GM18858 (cell line): ENCODE measurements around the gene BEAN1.
"Not testable (repeated sequence)": the region's sequence is repeated elsewhere in the genome, so short reads cannot be mapped to it uniquely, and the experiment has no call there.

Experiments used
- ATAC-seq: cut with Tn5 transposase; IDR thresholded peaks from one replicate; pipeline ENCODE4 v1.9.1; 2021; ENCODE audit not compliant: unreplicated experiment

The BEAN1 gene

DNA sequence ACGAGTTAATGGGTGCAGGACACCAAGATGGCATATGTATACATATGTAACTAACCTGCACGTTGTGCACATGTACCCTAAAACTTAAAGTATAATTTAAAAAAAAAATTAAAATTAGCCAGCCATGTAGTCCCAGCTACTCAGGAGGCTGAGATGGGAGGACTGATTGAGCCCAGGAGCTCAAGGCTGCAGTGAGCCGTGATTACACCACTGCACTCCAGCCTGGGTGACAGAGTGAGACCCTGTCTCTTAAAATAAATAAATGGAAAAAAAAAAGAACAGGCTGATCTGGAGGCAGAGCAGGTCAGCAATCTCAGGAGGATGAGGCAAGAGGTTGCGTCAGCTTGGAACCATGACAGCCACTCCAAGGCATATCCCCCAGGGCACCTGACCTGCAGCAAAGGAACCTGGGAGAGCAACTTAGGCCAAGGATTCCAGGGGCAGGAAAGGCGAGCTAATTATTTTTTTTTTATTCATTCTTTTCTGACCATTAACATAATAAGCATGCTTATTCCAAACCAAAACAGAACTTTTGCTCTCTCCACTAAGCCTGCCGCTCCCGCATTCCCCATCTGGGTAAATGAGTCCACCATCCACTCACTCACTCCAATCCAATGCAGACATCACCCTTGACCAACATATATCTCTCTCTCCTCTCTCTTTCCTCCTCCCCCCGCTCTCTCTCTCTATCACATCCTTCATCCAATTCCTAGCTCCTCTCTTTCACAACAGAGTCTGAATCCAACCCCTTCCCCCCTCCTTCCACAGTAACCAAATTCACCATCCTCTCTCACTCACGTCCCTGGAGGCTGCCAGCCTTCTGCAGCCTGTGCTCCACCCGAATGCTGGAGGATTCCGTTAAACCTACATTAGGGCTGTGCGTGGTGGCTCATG, 75.2 kb downstream of the BEAN1 start:
- no peak for ATAC-seq

GRCh38 chr16:66503030-66503429, 75.9 kb downstream of the BEAN1 start:
- ATAC-seq = no peak

GRCh38 chr16:66503612-66504011, 76.5 kb downstream of the BEAN1 start:
- ATAC-seq = no peak

- no peak for ATAC-seq
Measured at GRCh38 chr16:66507731-66508239, 80.7 kb downstream of the BEAN1 start.

GRCh38 chr16:66508248-66508913, 81.3 kb downstream of the BEAN1 start:
- no peak for ATAC-seq

DNA sequence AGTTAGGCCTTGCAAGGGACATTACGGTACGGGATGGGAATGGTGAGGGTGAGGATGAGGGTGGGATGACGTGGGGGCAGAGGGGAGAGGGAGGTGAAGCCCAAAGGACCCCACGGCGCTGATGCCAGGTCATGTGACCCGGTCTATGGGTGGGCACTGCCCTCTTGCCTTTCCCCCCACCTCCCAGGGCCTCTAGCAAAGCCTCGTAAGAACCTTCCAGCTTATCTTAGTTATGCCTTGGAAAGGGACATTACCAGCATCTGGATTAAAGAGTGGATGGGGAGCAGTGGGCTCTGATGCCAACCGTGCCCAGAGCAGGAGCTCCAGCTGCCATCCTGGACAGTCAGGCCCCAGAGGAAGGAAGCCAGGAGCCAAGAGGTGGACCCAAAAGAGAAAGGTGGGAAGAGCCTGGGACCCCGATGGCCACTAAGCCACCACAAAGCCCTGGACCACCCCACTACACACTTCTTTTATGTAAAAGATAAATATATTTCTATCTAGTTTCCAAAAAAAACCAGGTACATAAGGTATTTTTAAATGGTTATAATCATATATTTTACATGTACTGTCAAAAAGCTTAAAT, 81.9 kb downstream of the BEAN1 start:
- ATAC-seq = no peak

DNA sequence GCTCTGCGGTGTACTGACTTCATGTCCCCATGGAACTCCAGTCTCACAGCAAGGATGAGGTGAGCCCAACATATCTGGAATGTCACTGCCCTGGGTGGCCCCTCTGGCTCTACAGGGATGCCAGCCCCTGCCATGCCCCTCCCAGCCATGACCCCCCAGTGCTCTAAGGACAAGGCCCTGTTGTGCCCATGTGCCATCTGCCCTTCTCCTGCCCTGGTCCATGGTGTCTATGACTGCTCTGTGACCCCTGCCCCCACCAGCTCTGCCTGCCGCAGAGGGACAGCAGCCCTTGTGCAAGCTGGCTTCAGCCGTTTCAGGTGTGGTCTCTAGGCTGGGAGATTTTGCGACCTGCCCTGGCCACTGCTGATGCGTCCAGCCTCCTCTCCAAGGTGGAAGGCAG, 82.5 kb downstream of the BEAN1 start:
- ATAC-seq = no peak

DNA sequence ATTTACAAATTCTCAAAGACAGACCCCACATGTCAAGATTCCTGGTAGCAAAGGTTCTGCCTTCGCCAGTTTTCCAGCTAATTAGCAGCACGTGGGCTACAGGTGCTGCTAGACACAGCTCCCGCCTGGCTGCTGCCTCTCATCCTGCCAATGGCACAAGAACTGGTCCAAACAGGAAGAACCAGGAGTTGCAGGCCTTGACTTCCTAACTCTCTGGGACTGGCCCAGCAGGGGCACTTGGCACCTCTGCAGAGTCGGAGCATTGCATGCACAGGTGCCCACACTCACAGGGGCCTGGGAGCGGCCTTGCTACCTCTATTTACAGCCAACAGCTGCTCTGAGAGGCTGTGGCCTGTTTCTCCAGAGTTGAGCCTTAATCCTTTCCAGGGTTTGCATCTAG, 83.2 kb downstream of the BEAN1 start:
- ATAC-seq = no peak

GRCh38 chr16:66510711-66511601, 83.9 kb downstream of the BEAN1 start:
- ATAC-seq = no peak

GRCh38 chr16:66511602-66512271, 84.6 kb downstream of the BEAN1 start:
- no peak for ATAC-seq

DNA sequence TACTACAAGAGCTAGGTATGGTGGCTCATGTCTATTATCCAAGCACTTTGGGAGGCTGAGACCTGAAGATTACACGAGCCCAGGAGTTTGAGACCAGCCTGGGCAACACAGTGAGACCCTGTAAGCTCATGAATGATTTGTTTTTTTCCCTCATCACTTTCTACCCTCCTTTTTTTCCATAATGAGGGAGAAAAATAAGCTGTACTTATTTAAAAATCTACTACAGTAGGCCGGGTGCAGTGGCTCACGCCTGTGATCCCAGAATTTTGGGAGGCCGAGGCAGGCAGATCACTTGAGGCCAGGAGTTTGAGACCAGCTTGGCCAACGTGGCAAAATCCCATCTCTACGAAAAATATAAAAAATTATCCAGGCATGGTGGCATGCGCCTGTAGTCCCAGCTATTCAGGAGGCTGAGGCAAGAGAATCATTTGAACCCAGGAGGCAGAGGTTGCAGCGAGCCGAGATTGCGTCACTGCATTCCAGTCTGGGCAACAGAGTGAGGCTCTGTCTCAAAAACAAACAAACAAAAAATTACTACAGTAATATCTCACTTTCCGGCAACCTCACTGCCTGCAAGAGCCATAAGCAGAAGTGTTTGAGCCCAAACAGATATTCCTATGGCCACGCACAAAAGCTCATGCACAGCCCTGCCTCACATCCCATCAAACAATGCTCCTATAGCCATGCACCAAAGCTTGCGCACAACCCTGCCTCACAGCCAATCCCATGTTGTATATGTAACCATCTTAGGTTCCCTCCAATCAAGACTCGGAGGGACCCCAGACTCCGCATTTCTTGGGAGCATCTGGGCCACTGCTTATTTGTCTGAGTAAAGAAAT, 85.4 kb downstream of the BEAN1 start:
- ATAC-seq = no peak

DNA sequence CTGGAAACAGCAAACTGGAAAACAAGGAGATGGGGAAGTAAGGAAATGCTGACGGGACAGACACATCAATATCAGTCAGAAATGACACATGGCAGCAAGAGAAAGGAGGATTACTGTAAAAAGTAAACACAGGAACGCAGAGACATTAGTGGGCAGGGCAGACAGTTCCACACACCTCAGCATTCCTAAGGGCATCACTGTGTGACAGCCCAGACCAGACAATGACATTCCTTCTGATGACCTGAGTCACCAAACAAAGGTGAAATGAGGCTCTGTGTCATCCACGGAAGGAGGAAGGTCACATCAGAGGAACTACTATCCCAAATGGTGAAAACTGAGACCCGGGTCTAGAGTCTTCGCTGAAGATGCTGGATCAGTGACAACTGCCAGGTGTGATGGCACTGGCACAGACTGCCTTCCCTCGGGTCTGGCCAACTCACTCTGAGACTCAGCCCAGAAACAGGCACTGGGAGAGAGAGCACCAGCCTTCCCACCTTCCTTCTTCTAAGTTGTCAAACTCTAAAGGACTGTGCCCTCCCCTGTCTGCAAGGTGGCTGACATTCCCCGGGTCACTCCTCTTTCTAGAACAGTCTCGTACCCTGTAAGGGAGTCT, 86.1 kb downstream of the BEAN1 start:
- no peak for ATAC-seq

GRCh38 chr16:66514391-66514790, 87.3 kb downstream of the BEAN1 start:
- not testable (repeated sequence) for ATAC-seq

DNA sequence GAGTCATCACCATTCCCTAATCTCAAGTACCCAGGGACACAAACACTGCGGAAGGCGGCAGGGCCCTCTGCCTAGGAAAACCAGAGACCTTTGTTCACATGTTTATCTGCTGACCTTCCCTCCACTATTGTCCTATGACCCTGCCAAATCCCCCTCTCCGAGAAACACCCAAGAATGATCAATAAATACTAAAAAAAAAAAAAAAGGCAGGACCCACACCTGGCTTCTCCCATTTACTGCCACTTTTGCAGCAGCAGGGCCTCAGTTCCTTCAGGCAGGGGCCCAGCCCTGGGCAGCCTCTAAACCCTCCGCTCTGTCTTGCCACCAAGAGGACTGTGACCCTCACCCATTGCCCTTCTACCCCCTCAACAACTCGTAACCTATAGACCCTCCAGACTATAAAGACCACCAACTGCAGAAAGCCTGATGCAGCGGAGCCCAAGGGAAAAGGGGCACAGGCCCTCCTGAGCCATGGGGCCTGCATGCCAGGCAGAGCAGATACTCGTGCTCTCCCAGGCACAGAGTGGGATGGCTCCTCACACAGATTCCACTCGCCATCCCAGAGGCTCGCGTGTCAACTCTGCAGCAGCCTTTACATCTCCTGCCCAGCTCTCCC, 88.0 kb downstream of the BEAN1 start:
- not testable (repeated sequence) for ATAC-seq

- ATAC-seq = no peak
Measured at GRCh38 chr16:66515596-66516508, 88.8 kb downstream of the BEAN1 start.

DNA sequence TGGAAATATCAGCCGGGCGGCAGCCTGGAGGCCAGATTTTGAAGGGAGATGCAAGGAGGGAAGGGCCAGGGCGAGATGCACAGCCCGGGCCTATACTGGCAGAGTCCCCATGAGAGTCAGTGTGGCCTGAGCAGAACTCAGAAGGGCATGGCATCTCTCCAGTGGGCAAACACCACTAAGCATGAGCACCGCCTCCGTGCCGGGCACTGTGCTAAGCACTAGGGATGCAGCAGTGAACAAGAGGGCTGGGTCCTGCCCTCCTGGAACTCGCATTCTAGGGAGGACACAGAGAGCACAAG, 89.4 kb downstream of the BEAN1 start:
- ATAC-seq = no peak

DNA sequence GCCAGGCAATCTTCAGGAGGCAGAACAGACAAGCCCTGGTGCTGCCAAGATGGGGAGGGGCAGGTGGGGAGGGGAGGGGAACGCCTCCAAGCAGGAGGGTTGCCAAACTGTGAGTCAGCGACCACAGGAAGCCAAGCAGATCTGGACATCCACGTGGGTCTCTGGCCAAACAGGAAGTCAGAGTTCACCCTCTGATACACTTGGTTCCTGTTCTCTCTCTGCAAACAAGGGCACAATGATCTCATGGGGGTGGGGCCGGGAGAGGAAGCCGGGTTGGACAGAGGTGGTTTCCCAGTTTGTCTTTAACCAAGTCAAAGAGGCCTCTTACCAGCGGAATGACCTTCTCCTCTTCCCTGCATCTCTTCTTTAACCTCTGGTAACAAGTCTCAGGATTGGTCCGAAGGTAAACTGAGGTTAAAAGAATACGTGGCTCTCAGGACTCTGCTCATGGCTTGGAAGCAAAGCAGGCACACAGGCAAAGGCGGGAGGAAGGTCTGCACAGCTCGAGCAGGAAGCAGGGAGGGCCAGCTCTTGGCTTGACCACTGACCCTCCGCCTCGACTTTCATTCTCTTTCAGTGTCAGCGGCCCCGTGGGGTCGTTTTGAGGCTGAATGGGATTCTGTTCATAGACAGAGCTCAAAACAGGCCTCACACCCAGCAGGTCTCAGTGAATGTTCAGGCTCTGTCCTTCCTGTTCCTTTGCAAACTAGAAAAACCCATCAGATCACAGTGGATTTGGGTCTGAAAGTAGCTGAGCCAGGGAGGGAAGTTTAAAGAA, 89.9 kb downstream of the BEAN1 start:
- peak; percentile 96 for ATAC-seq
